H1 (cell line): ENCODE measurements around the gene CELF2. TPM values are rescaled to one million over a fixed set of nuclear protein-coding genes. Genes with fewer than 3 reads are reported as not detected.
A peak's percentile ranks its signal among the peaks of the same experiment; 100 is the strongest.

Experiments used
- CTCF ChIA-PET: fragments of 300-600 bp; sonication (Branson Sonifier 250); formaldehyde crosslinking; loops from one replicate; lab custom pipeline; 2021; ENCODE audit not compliant: partially characterized antibody; lab: Charles Lee
- POLR2A ChIA-PET: fragments of 300-600 bp; sonication (Branson Sonifier 250); formaldehyde crosslinking; loops from one replicate; lab custom pipeline; 2021; ENCODE audit warnings: inconsistent platforms; ENCODE audit not compliant: partially characterized antibody; lab: Charles Lee
- DNase-seq, 2 experiments: peaks; one replicate each; pipeline versions ENCODE4 v3.0.0 to v3.0.0-alpha.2; 2010 to 2022; ENCODE audit warnings: low spot score in 2 of 2, low read depth in 1 of 2, mixed read lengths in 1 of 2
- FAIRE-seq: peaks from 2 replicates; lab custom pipeline; 2011; peaks lifted over from hg19 to GRCh38; lab: Jason Lieb, UNC
- H2AFZ ChIP-seq: 2 replicates; pipeline ENCODE4 v1.8.1; 2012; ENCODE audit warnings: low read length, inconsistent platforms
- H2AK5ac ChIP-seq: 2 replicates; pipeline ENCODE4 v1.6.1; 2013; ENCODE audit warnings: low read depth, low read length
- H2BK120ac ChIP-seq: replicated peaks from 2 replicates; pipeline ENCODE3; 2013; ENCODE audit warnings: low read depth, low read length, inconsistent platforms
- H2BK12ac ChIP-seq: 2 replicates; pipeline ENCODE4 v1.6.1; 2013; ENCODE audit warnings: low read depth, low read length
- H2BK15ac ChIP-seq: 2 replicates; pipeline ENCODE4 v1.6.1; 2013; ENCODE audit warnings: low read length
- H2BK20ac ChIP-seq: 2 replicates; pipeline ENCODE4 v1.6.1; 2013; ENCODE audit warnings: low read length
- H2BK5ac ChIP-seq: 2 replicates; pipeline ENCODE4 v1.6.1; 2013; ENCODE audit warnings: low read depth, low read length
- H3K14ac ChIP-seq: 2 replicates; pipeline ENCODE4 v1.6.1; 2013; ENCODE audit warnings: inconsistent platforms; ENCODE audit not compliant: insufficient read length
- H3K18ac ChIP-seq: 2 replicates; pipeline ENCODE4 v1.6.1; 2013; ENCODE audit warnings: low read length; ENCODE audit errors: extremely low read depth
- H3K23ac ChIP-seq: 2 replicates; pipeline ENCODE4 v1.6.1; 2013; ENCODE audit warnings: inconsistent platforms; ENCODE audit not compliant: insufficient read length
- H3K23me2 ChIP-seq: 2 replicates; pipeline ENCODE4 v1.6.1; 2013; ENCODE audit warnings: low read depth, low read length
- H3K27ac ChIP-seq: 2 replicates; pipeline ENCODE4 v1.6.1; 2011; ENCODE audit warnings: low read depth, low read length, inconsistent platforms
- H3K27me3 ChIP-seq, 4 experiments: replicated peaks in 1 of 4; 1 replicate in 1 of 4; 2 replicates in 3 of 4; pipeline versions ENCODE4 v1.6.1 to v1.8.1; 2011 to 2013; ENCODE audit warnings: low read length in 3 of 4, mild to moderate bottlenecking in 3 of 4, inconsistent platforms in 2 of 4, mixed read lengths in 2 of 4, moderate library complexity in 1 of 4; ENCODE audit not compliant: control insufficient read depth in 3 of 4, insufficient read depth in 3 of 4; ENCODE audit errors: extremely low read depth in 1 of 4
- H3K36me3 ChIP-seq, 4 experiments: 2 replicates each; pipeline versions ENCODE4 v1.6.1 to v1.8.1; 2011 to 2013; ENCODE audit warnings: mild to moderate bottlenecking in 4 of 4, low read length in 3 of 4, moderate library complexity in 2 of 4, control low read depth in 1 of 4, inconsistent platforms in 1 of 4; ENCODE audit not compliant: insufficient read depth in 4 of 4, control insufficient read depth in 2 of 4
- H3K4ac ChIP-seq: replicated peaks from 2 replicates; pipeline ENCODE3; 2013; ENCODE audit warnings: low read length, low read depth, mixed read lengths, inconsistent platforms; ENCODE audit not compliant: insufficient read length
- H3K4me1 ChIP-seq, 4 experiments: replicated peaks in 1 of 4; 1 replicate in 1 of 4; 2 replicates in 3 of 4; pipeline versions ENCODE4 v1.6.1 to v1.8.1; 2011 to 2013; ENCODE audit warnings: low read length in 3 of 4, inconsistent platforms in 2 of 4, mixed read lengths in 1 of 4; ENCODE audit not compliant: insufficient read depth in 4 of 4, control insufficient read depth in 3 of 4
- H3K4me2 ChIP-seq, 2 experiments: 2 replicates each; pipeline versions ENCODE4 v1.6.1 to v1.8.1; 2011 to 2013; ENCODE audit warnings: low read depth in 2 of 2, low read length in 2 of 2, control low read depth in 1 of 2, inconsistent platforms in 1 of 2, mild to moderate bottlenecking in 1 of 2; ENCODE audit not compliant: insufficient read depth in 1 of 2
- H3K4me3 ChIP-seq, 4 experiments: fragments of 200-600, 300-600 bp in 1 of 4; sonication (generic), shearing (Covaris generic), sonication (Bioruptor Twin) in 1 of 4; 2 replicates each; pipeline versions ENCODE4 v1.5.1 to v1.8.1; 2011 to 2016; ENCODE audit warnings: low read length in 4 of 4, low read depth in 3 of 4, control low read depth in 2 of 4, inconsistent platforms in 2 of 4, mild to moderate bottlenecking in 2 of 4, mixed read lengths in 1 of 4, moderate library complexity in 1 of 4; ENCODE audit not compliant: insufficient read depth in 2 of 4; ENCODE audit errors: extremely low read depth in 1 of 4
- H3K56ac ChIP-seq: replicated peaks from 2 replicates; pipeline ENCODE3; 2013; ENCODE audit warnings: low read depth, mild to moderate bottlenecking, mixed read lengths, low read length, inconsistent platforms; ENCODE audit not compliant: insufficient read length
- H3K79me1 ChIP-seq: 2 replicates; pipeline ENCODE4 v1.6.1; 2013; ENCODE audit warnings: low read depth, low read length, control low read depth
- H3K79me2 ChIP-seq, 2 experiments: 2 replicates each; pipeline versions ENCODE4 v1.6.1 to v1.8.1; 2012 to 2013; ENCODE audit warnings: low read length in 2 of 2, mild to moderate bottlenecking in 2 of 2, inconsistent platforms in 1 of 2; ENCODE audit not compliant: insufficient read depth in 2 of 2, control insufficient read depth in 1 of 2
- H3K9ac ChIP-seq, 4 experiments: replicated peaks in 1 of 4; 1 replicate in 1 of 4; 2 replicates in 3 of 4; pipeline versions ENCODE4 v1.6.1 to v1.8.1; 2011 to 2013; ENCODE audit warnings: low read depth in 3 of 4, low read length in 3 of 4, control low read depth in 2 of 4, mild to moderate bottlenecking in 2 of 4, moderate library complexity in 2 of 4, inconsistent platforms in 1 of 4; ENCODE audit errors: extremely low read depth in 1 of 4
- H3K9me3 ChIP-seq, 2 experiments: 2 replicates each; pipeline versions ENCODE4 v1.6.1 to v1.8.1; 2012 to 2013; ENCODE audit warnings: mild to moderate bottlenecking in 2 of 2, moderate library complexity in 2 of 2, control low read depth in 1 of 2, inconsistent platforms in 1 of 2, low read depth in 1 of 2, low read length in 1 of 2, mixed read lengths in 1 of 2; ENCODE audit not compliant: insufficient read depth in 2 of 2
- H4K20me1 ChIP-seq, 2 experiments: replicated peaks in 1 of 2; 2 replicates each; pipeline versions ENCODE3 to v1.8.1; 2011 to 2013; ENCODE audit warnings: inconsistent platforms in 2 of 2, low read length in 2 of 2, mild to moderate bottlenecking in 1 of 2; ENCODE audit not compliant: insufficient read depth in 2 of 2, control insufficient read depth in 1 of 2
- H4K5ac ChIP-seq: 2 replicates; pipeline ENCODE4 v1.6.1; 2013; ENCODE audit warnings: low read length, low read depth, mixed read lengths, inconsistent platforms; ENCODE audit not compliant: insufficient read length
- H4K8ac ChIP-seq: 2 replicates; pipeline ENCODE4 v1.8.0; 2013; ENCODE audit warnings: mild to moderate bottlenecking, moderate library complexity, low read length, inconsistent platforms; ENCODE audit not compliant: insufficient read depth; ENCODE audit errors: extremely low read depth
- H4K91ac ChIP-seq: replicated peaks from 2 replicates; pipeline ENCODE3; 2013; ENCODE audit warnings: low read length, mixed read lengths, inconsistent platforms; ENCODE audit not compliant: insufficient read length
- KDM4A ChIP-seq: IDR thresholded peaks from one replicate; pipeline ENCODE4 v1.7.1; 2012; ENCODE audit warnings: low read depth, mild to moderate bottlenecking, moderate library complexity, low read length, inconsistent platforms; ENCODE audit not compliant: severe bottlenecking
- RAD21 ChIP-seq, 2 experiments: IDR thresholded peaks in 1 of 2; conservative IDR thresholded peaks in 1 of 2; 2 replicates each; pipeline ENCODE4 v1.6.1; 2011; ENCODE audit warnings: low read depth in 2 of 2, low read length in 2 of 2, improper control_type of control experiment in 1 of 2, inconsistent platforms in 1 of 2, mild to moderate bottlenecking in 1 of 2, moderate library complexity in 1 of 2
- WGBS, 2 experiments: shearing (Covaris generic) in 1 of 2; methylation state at CpG; one replicate each; pipeline versions ENCODE4 v1.1.6 to v1.1.7; 2013 to 2015; ENCODE audit warnings: low lambda C conversion rate in 2 of 2, mixed read lengths in 2 of 2, inconsistent platforms in 1 of 2, low coverage in 1 of 2, missing lambda C conversion rate in 1 of 2; ENCODE audit not compliant: insufficient replicate concordance in 2 of 2, insufficient coverage in 1 of 2, insufficient read length in 1 of 2; ENCODE audit errors: extremely low coverage in 1 of 2, missing lambda C conversion rate in 1 of 2; 5-methylcytosine and 5-hydroxymethylcytosine counted together
- polyA plus RNA-seq, 7 experiments: library from polyadenylated mRNA; depleted of rRNA in 3 of 7; stranded (reverse) in 5 of 7; unstranded in 2 of 7; fragments of >200 nt in 5 of 7; fragments of 200-250 nt in 2 of 7; gene quantifications; 1 replicate in 5 of 7; 2 replicates in 1 of 7; 4 replicates in 1 of 7; pipeline versions ENCODE4 v1.2.1 to v1.2.3, GENCODE V29; 2011 to 2013; ENCODE audit warnings: missing spikeins in 2 of 7, mixed read lengths in 2 of 7
- total RNA-seq: library from RNA; stranded (reverse); fragmentation: NEBNext Ultra II Directional; extraction: Animal tissue kit (Norgen Biotek cat#: 25700); gene quantifications from 2 replicates; pipeline ENCODE4 v1.2.1, GENCODE V29; 2021

CELF2 gene
- total and polyA plus RNA-seq, 2 of the 8 experiments (the other 6 are each of a cell fraction or from before 2014, with no cell fraction given): 18.3 to 22.7 TPM

GRCh38 chr10:11177926-11178471 lies 160.3 kb downstream of the CELF2 start:
- no peaks in the 10 kb centered on the region for H4K20me1 ChIP-seq
- H4K5ac ChIP-seq: no peak overlapping the region
- H3K79me2 ChIP-seq: no peaks in the 10 kb centered on the region; a peak in 1 of 4 replicates
- no peak overlapping the region for H3K4ac ChIP-seq
- H3K27me3 ChIP-seq: no peaks in the 10 kb centered on the region
- H3K36me3 ChIP-seq: peaks cover 0 to 3% (median 0%) of the 10 kb centered on the region in 4 experiments; a peak in 2 of 8 replicates
- DNase-seq (no peak), FAIRE-seq (no peak)
- no peaks in the 10 kb centered on the region for H3K9me3 ChIP-seq
- no peak overlapping the region for H2BK20ac ChIP-seq
- H4K8ac ChIP-seq: no peak overlapping the region
- CTCF ChIA-PET: interaction anchor here (0.7 to 1.3 kb wide), 2 partner anchors 11 to 162 kb away, joined by 3 read pairs; no protein-coding TSS in a partner anchor
- H2AK5ac ChIP-seq: no peak overlapping the region
- no peak overlapping the region for H2BK12ac ChIP-seq
- H3K23me2 ChIP-seq: no peaks in the 10 kb centered on the region
- no peak overlapping the region for H4K91ac ChIP-seq
- no peak overlapping the region for H3K56ac ChIP-seq
- H3K18ac ChIP-seq: no peak overlapping the region
- peak overlapping the region; percentile 15; the same call in 1 of the 2 replicates for H2BK5ac ChIP-seq
- TF ChIP-seq RAD21 (IDR thresholded peaks at IDR 0.05 in 1 of 2, conservative IDR thresholded peaks at IDR 0.05 in 1 of 2; ENCODE audit: low read depth in 2 of 2, low read length in 2 of 2): peak; percentile 10 to 18; a peak in 1 of 4 replicates
- no peak for TF ChIP-seq KDM4A
- TF ChIP-seq, all 59 proteins: peak for 1
- H3K23ac ChIP-seq: no peak overlapping the region
- peaks cover 0 to 6% (median under 1%) of the 10 kb centered on the region in 4 experiments; a peak in 2 of 7 replicates for H3K4me1 ChIP-seq
- POLR2A ChIA-PET: no interaction called here
- H2AFZ ChIP-seq: no peak overlapping the region
- H3K9ac ChIP-seq: no peak overlapping the region
- no peak overlapping the region for H3K27ac ChIP-seq
- H3K4me2 ChIP-seq: no peak overlapping the region; a peak in 1 of 4 replicates
- H3K14ac ChIP-seq: no peak overlapping the region
- H2BK15ac ChIP-seq: peak overlapping the region; percentile 32; the same call in 1 of the 2 replicates
- no peak overlapping the region for H2BK120ac ChIP-seq
- H3K4me3 ChIP-seq: no peak overlapping the region
- 90% methylated on average over 18 of the region's 18 CpGs; no CpG with 5 or more reads in 1 of the 2 experiments for WGBS, 2 experiments
- no peaks in the 10 kb centered on the region; the same call in 1 of the 2 replicates for H3K79me1 ChIP-seq
